Uterus (tissue), 2 donors: ENCODE data around the gene TUBA1A.

Source experiments
- POLR2A ChIP-seq, 2 donors: fragments of 450-650 bp; IDR thresholded peaks; one replicate each; pipeline ENCODE4 v1.6.1; 2016; ENCODE audit warnings: antibody characterized with exemption in 2 of 2, mild to moderate bottlenecking in 1 of 2, moderate library complexity in 1 of 2
- TF ChIP-seq, protein P1 (sequence below), 4 experiments: fragments of 200-600 bp in 2 of 4; fragments of 450-650 bp in 2 of 4; sonication (generic) in 2 of 4; IDR thresholded peaks; one replicate each; pipeline ENCODE4 v1.5.1; 2016 to 2019; ENCODE audit warnings: antibody characterized with exemption in 4 of 4, mild to moderate bottlenecking in 2 of 4, moderate library complexity in 1 of 4

DNA sequence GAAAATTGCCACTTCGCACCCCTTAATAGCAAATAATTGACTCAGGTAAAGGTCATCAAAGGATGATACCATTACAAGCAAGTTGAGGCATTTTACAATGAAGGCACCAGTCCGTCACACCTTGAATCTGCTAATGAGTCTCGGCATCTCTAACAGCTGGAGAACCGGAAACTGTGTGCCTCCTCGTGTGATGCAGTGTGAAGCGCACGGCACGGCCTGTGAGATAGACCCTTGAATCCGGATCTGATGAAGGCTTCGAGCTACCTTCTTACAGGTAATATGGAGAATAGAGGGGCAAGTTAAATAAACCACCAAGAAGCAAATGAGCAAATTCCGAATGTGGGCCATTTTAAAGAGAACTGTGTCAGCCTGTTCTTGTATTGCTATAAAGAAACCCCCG is 19.8 kb upstream of the TUBA1A start:
- TF ChIP-seq, protein P1, sequence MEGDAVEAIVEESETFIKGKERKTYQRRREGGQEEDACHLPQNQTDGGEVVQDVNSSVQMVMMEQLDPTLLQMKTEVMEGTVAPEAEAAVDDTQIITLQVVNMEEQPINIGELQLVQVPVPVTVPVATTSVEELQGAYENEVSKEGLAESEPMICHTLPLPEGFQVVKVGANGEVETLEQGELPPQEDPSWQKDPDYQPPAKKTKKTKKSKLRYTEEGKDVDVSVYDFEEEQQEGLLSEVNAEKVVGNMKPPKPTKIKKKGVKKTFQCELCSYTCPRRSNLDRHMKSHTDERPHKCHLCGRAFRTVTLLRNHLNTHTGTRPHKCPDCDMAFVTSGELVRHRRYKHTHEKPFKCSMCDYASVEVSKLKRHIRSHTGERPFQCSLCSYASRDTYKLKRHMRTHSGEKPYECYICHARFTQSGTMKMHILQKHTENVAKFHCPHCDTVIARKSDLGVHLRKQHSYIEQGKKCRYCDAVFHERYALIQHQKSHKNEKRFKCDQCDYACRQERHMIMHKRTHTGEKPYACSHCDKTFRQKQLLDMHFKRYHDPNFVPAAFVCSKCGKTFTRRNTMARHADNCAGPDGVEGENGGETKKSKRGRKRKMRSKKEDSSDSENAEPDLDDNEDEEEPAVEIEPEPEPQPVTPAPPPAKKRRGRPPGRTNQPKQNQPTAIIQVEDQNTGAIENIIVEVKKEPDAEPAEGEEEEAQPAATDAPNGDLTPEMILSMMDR (IDR thresholded peaks at IDR 0.05), result no peak
- TF ChIP-seq POLR2A (IDR thresholded peaks at IDR 0.05), result no peak
